SJSA1 (cell line): ENCODE results near the gene MTA2. TPM values are rescaled to one million over a fixed set of nuclear protein-coding genes. Genes with fewer than 3 reads are reported as not detected.

Experiments
- DNase-seq, 2 experiments: peaks; one replicate each; pipeline ENCODE4 v3.0.0-alpha.2; 2015 to 2020; ENCODE audit warnings: low spot score in 2 of 2, low read depth in 1 of 2
- H3K27ac ChIP-seq: fragments of 250-450 bp; sonication (Bioruptor Pico); 2 replicates; pipeline ENCODE4 v1.5.1; 2020; ENCODE audit warnings: mild to moderate bottlenecking, moderate library complexity
- H3K27me3 ChIP-seq: fragments of 250-450 bp; sonication (Bioruptor Pico); replicated peaks from 2 replicates; pipeline ENCODE4 v1.5.1; 2020; ENCODE audit warnings: mild to moderate bottlenecking, moderate library complexity
- H3K36me3 ChIP-seq: fragments of 250-450 bp; sonication (Bioruptor Pico); 2 replicates; pipeline ENCODE4 v1.5.1; 2020; ENCODE audit warnings: mild to moderate bottlenecking
- H3K4me1 ChIP-seq: fragments of 250-450 bp; sonication (Bioruptor Pico); replicated peaks from 2 replicates; pipeline ENCODE4 v1.6.1; 2021; ENCODE audit warnings: mild to moderate bottlenecking
- H3K4me3 ChIP-seq: fragments of 250-450 bp; sonication (Bioruptor Pico); 2 replicates; pipeline ENCODE4 v1.5.1; 2020; ENCODE audit warnings: mild to moderate bottlenecking
- H3K9me3 ChIP-seq: fragments of 250-450 bp; sonication (Bioruptor Pico); replicated peaks from 2 replicates; pipeline ENCODE4 v1.5.1; 2020; ENCODE audit warnings: mild to moderate bottlenecking
- total RNA-seq: library from RNA; depleted of rRNA; stranded (reverse); fragments of >200 nt; shearing (Covaris generic); gene quantifications from 2 replicates; pipeline ENCODE4 v1.2.3, GENCODE V29; 2014

The MTA2 gene
- total RNA-seq, 1 experiment from 2014 or later = 214 TPM

- no peaks in the 10 kb centered on the region for H3K27me3 ChIP-seq
- H3K27ac ChIP-seq = no peak overlapping the region
- no peaks in the 10 kb centered on the region for H3K9me3 ChIP-seq
- H3K4me3 ChIP-seq = no peak overlapping the region
- no peak for DNase-seq
- H3K36me3 ChIP-seq = peaks cover 49% of the 10 kb centered on the region
- peaks cover 15% of the 10 kb centered on the region for H3K4me1 ChIP-seq
Observed at GRCh38 chr11:62607714-62608113, 6.0 kb upstream of the MTA2 start.

GRCh38 chr11:62605902-62606301 is 4.2 kb upstream of the MTA2 start:
- no peak for DNase-seq
- no peak overlapping the region for H3K4me3 ChIP-seq
- peaks cover 13% of the 10 kb centered on the region for H3K4me1 ChIP-seq
- H3K9me3 ChIP-seq = no peaks in the 10 kb centered on the region
- no peaks in the 10 kb centered on the region for H3K27me3 ChIP-seq
- H3K36me3 ChIP-seq = peaks cover 56% of the 10 kb centered on the region
- H3K27ac ChIP-seq = no peak overlapping the region

GRCh38 chr11:62605467-62605866 is 3.8 kb upstream of the MTA2 start:
- H3K4me3 ChIP-seq = no peak overlapping the region
- no peak overlapping the region for H3K27ac ChIP-seq
- DNase-seq = no peak
- H3K27me3 ChIP-seq = no peaks in the 10 kb centered on the region
- no peaks in the 10 kb centered on the region for H3K9me3 ChIP-seq
- H3K4me1 ChIP-seq = peaks cover 10% of the 10 kb centered on the region
- peaks cover 56% of the 10 kb centered on the region for H3K36me3 ChIP-seq

- Histone ChIP-seq H3K4me3 (no peak overlapping the region), H3K4me1 (peaks cover 17% of the 10 kb centered on the region), H3K36me3 (peaks cover 56% of the 10 kb centered on the region), H3K27me3 (no peaks in the 10 kb centered on the region), H3K27ac (no peak overlapping the region), H3K9me3 (no peaks in the 10 kb centered on the region)
- no peak for DNase-seq
Observed at GRCh38 chr11:62604460-62605120, 2.9 kb upstream of the MTA2 start.

GRCh38 chr11:62603776-62604299 is 2.2 kb upstream of the MTA2 start:
- Histone ChIP-seq H3K27me3 (no peaks in the 10 kb centered on the region), H3K36me3 (peaks cover 55% of the 10 kb centered on the region), H3K4me1 (peaks cover 25% of the 10 kb centered on the region), H3K9me3 (no peaks in the 10 kb centered on the region), H3K27ac (no peak overlapping the region), H3K4me3 (no peak overlapping the region)
- no peak for DNase-seq

GRCh38 chr11:62603072-62603408 is 1.4 kb upstream of the MTA2 start:
- H3K27ac ChIP-seq = no peak overlapping the region
- no peak for DNase-seq
- H3K4me1 ChIP-seq = peaks cover 28% of the 10 kb centered on the region
- H3K27me3 ChIP-seq = no peaks in the 10 kb centered on the region
- H3K9me3 ChIP-seq = no peaks in the 10 kb centered on the region
- peaks cover 61% of the 10 kb centered on the region for H3K36me3 ChIP-seq
- H3K4me3 ChIP-seq = no peak overlapping the region

- no peaks in the 10 kb centered on the region for H3K9me3 ChIP-seq
- H3K36me3 ChIP-seq = peaks cover 63% of the 10 kb centered on the region
- no peaks in the 10 kb centered on the region for H3K27me3 ChIP-seq
- peaks cover 28% of the 10 kb centered on the region for H3K4me1 ChIP-seq
- no peak overlapping the region for H3K27ac ChIP-seq
- DNase-seq = peak in 1 of 2 experiments; percentile 83
- peak overlapping the region; percentile 90 for H3K4me3 ChIP-seq
Observed at GRCh38 chr11:62602141-62603071, 741 bp upstream of the MTA2 start.

GRCh38 chr11:62601122-62601371 is 618 bp downstream of the MTA2 start:
- no peak for DNase-seq
- H3K4me1 ChIP-seq = peaks cover 28% of the 10 kb centered on the region
- H3K36me3 ChIP-seq = peaks cover 73% of the 10 kb centered on the region
- no peaks in the 10 kb centered on the region for H3K27me3 ChIP-seq
- peak overlapping the region; percentile 90 for H3K4me3 ChIP-seq
- H3K9me3 ChIP-seq = no peaks in the 10 kb centered on the region
- peak overlapping the region; percentile 71 for H3K27ac ChIP-seq

GRCh38 chr11:62600367-62601121 is 1.1 kb downstream of the MTA2 start:
- Histone ChIP-seq H3K27me3 (no peaks in the 10 kb centered on the region), H3K4me3 (peak overlapping the region; percentile 90), H3K4me1 (peaks cover 28% of the 10 kb centered on the region), H3K27ac (peak overlapping the region; percentile 71), H3K36me3 (peaks cover 77% of the 10 kb centered on the region), H3K9me3 (no peaks in the 10 kb centered on the region)
- DNase-seq = peak in 1 of 2 experiments; percentile 41

GRCh38 chr11:62599901-62600300 is 1.8 kb downstream of the MTA2 start:
- DNase-seq = no peak
- H3K4me1 ChIP-seq = peaks cover 28% of the 10 kb centered on the region
- H3K4me3 ChIP-seq = peak overlapping the region; percentile 90
- H3K9me3 ChIP-seq = no peaks in the 10 kb centered on the region
- H3K36me3 ChIP-seq = peaks cover 78% of the 10 kb centered on the region
- H3K27me3 ChIP-seq = no peaks in the 10 kb centered on the region
- H3K27ac ChIP-seq = no peak overlapping the region

- Histone ChIP-seq H3K27ac (no peak overlapping the region), H3K9me3 (no peaks in the 10 kb centered on the region), H3K36me3 (peaks cover 85% of the 10 kb centered on the region), H3K4me3 (peak overlapping the region; percentile 90; the same call in 1 of the 2 replicates), H3K4me1 (peaks cover 28% of the 10 kb centered on the region), H3K27me3 (no peaks in the 10 kb centered on the region)
- peak; percentile 98 to 100 for DNase-seq
Observed at GRCh38 chr11:62599069-62599696, 2.5 kb downstream of the MTA2 start.

- no peaks in the 10 kb centered on the region for H3K27me3 ChIP-seq
- H3K4me3 ChIP-seq = no peak overlapping the region
- no peak overlapping the region for H3K27ac ChIP-seq
- peaks cover 82% of the 10 kb centered on the region for H3K36me3 ChIP-seq
- H3K4me1 ChIP-seq = peaks cover 31% of the 10 kb centered on the region
- DNase-seq = no peak
- no peaks in the 10 kb centered on the region for H3K9me3 ChIP-seq
Observed at GRCh38 chr11:62595124-62595523, 6.5 kb downstream of the MTA2 start.

GRCh38 chr11:62593434-62594044 is 8.1 kb downstream of the MTA2 start:
- peaks cover 73% of the 10 kb centered on the region for H3K36me3 ChIP-seq
- H3K27ac ChIP-seq = no peak overlapping the region
- no peak overlapping the region for H3K4me3 ChIP-seq
- peak; percentile 61 to 89 for DNase-seq
- H3K27me3 ChIP-seq = no peaks in the 10 kb centered on the region
- H3K4me1 ChIP-seq = peaks cover 29% of the 10 kb centered on the region
- H3K9me3 ChIP-seq = no peaks in the 10 kb centered on the region
